Spleen (tissue), 11 donors: Measurements from ENCODE around the gene TRPV5. TPM values are rescaled to one million over a fixed set of nuclear protein-coding genes. Genes with fewer than 3 reads are reported as not detected.

Experiments used
- DNase-seq: peaks from one replicate; pipeline ENCODE4 v3.0.0-alpha.2; 2020
- H3K27ac ChIP-seq, 8 donors: fragments of 200-600 bp; sonication (generic) in 7 of 8; 1 replicate in 4 of 8; 2 replicates in 4 of 8; pipeline versions ENCODE4 v1.5.0 to v1.8.0; 2016 to 2021; ENCODE audit warnings: inconsistent platforms in 4 of 8, mild to moderate bottlenecking in 4 of 8, moderate library complexity in 1 of 8
- H3K27me3 ChIP-seq, 7 donors: fragments of 200-600 bp; sonication (generic) in 6 of 7; replicated peaks in 1 of 7; 1 replicate in 4 of 7; 2 replicates in 3 of 7; pipeline versions ENCODE4 v1.5.0 to v1.8.0; 2016 to 2021; ENCODE audit warnings: inconsistent platforms in 3 of 7, mild to moderate bottlenecking in 1 of 7
- H3K36me3 ChIP-seq, 6 donors: fragments of 200-600 bp; sonication (generic) in 5 of 6; 1 replicate in 4 of 6; 2 replicates in 2 of 6; pipeline versions ENCODE4 v1.5.0 to v1.8.0; 2016 to 2021; ENCODE audit warnings: inconsistent platforms in 2 of 6
- H3K4me1 ChIP-seq, 6 donors: fragments of 200-600 bp; sonication (generic) in 5 of 6; 1 replicate in 3 of 6; 2 replicates in 3 of 6; pipeline versions ENCODE4 v1.5.0 to v1.8.0; 2016 to 2021; ENCODE audit warnings: inconsistent platforms in 3 of 6
- H3K4me3 ChIP-seq, 8 donors: fragments of 200-600 bp; sonication (generic) in 7 of 8; 1 replicate in 4 of 8; 2 replicates in 4 of 8; pipeline versions ENCODE4 v1.5.0 to v1.8.0; 2016 to 2021; ENCODE audit warnings: inconsistent platforms in 4 of 8, mild to moderate bottlenecking in 4 of 8, moderate library complexity in 2 of 8
- H3K9me3 ChIP-seq, 8 donors: fragments of 200-600 bp; sonication (generic) in 7 of 8; 1 replicate in 4 of 8; 2 replicates in 4 of 8; pipeline versions ENCODE4 v1.5.0 to v1.8.0; 2016 to 2021; ENCODE audit warnings: inconsistent platforms in 4 of 8
- POLR2A ChIP-seq, 3 donors: fragments of 450-650 bp; IDR thresholded peaks; one replicate each; pipeline ENCODE4 v1.5.1; 2017; ENCODE audit warnings: antibody characterized with exemption in 3 of 3, mild to moderate bottlenecking in 1 of 3
- POLR2AphosphoS5 ChIP-seq, 3 donors: sonication (generic); formaldehyde crosslinking; IDR thresholded peaks; one replicate each; pipeline ENCODE4 v1.5.1; 2017; ENCODE audit warnings: antibody characterized with exemption in 3 of 3
- WGBS, 5 donors: extraction: QIAGEN DNeasy Blood & Tissue Kit in 3 of 5; methylation state at CpG; one replicate each; pipeline versions ENCODE4 v1.1.5 to v1.1.7; 2013 to 2018; 5-methylcytosine and 5-hydroxymethylcytosine counted together
- intact Hi-C: fragments of 100-400 bp; cut with DNase I; formaldehyde crosslinking; loops from one replicate; pipeline ENCODE4 v1.15.0; 2023; ENCODE audit warnings: low total_unique reads
- polyA plus RNA-seq, 3 donors: library from polyadenylated mRNA; stranded (reverse); fragments of 200-250 nt; gene quantifications; one replicate each; pipeline ENCODE4 v1.2.1, GENCODE V29; 2013
- total RNA-seq, 7 donors: library from RNA; depleted of rRNA in 3 of 7; stranded (reverse); fragments of >200 nt in 3 of 7; fragmentation: NEBNext Ultra II Directional in 4 of 7; extraction: Animal tissue kit (Norgen Biotek cat#: 25700) in 4 of 7; gene quantifications; one replicate each; pipeline versions ENCODE4 v1.1.0 to v1.2.1, GENCODE V29; 2016 to 2021
- TF ChIP-seq, protein P1 (sequence below), 11 experiments: fragments of 200-600 bp in 7 of 11; fragments of 450-650 bp in 4 of 11; sonication (generic) in 4 of 11; IDR thresholded peaks in 8 of 11; conservative IDR thresholded peaks in 3 of 11; 1 replicate in 7 of 11; 2 replicates in 4 of 11; pipeline versions ENCODE4 v1.4.0 to v1.8.0; 2016 to 2021; ENCODE audit warnings: antibody characterized with exemption in 11 of 11, inconsistent platforms in 4 of 11, mild to moderate bottlenecking in 1 of 11
- donor health status: healthy with polysubstance abuse.
- donor health status: DM: no; HTN: no; CAD: no; lungs with moderate emphysema.
- donor health status: DM: no; HTN: no; CAD: no.
- donor health status: Bipolar disorder and iron deficiency.
- donor health status: healthy.
- donor health status: DM: no; HTN: no; CAD: no.
- donor health status: DM: yes; HTN: yes; CAD: no.

Gene TRPV5
- total and polyA plus RNA-seq, 10 donors, result 0.02 to 0.20 (median 0.03) TPM; not detected in 7

DNA sequence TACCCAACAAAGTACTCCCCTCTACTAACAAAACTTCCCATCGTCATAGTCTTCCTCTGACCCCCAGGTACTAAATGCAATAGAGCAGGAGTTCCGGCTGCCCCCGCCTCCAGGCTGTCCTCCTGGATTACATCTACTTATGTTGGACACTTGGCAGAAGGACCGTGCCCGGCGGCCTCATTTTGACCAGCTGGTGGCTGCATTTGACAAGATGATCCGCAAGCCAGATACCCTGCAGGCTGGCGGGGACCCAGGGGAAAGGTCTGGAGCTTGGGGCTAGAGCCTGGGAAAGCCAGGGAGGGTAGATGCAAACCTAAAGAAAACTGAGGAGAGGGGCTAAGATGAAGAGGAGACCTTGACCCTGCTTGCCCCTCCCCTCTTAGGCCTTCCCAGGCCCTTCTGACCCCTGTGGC, 63.4 kb downstream of the TRPV5 start:
- no peaks in the 10 kb centered on the region for H3K27me3 ChIP-seq
- 77 to 81% (median 80%) methylated on average over 8 of the region's 8 CpGs for WGBS, 5 donors
- no peak overlapping the region for H3K4me3 ChIP-seq
- intact Hi-C loops, result no loop called here
- DNase-seq, result no peak
- TF ChIP-seq POLR2A (IDR thresholded peaks at IDR 0.05), result no peak
- TF ChIP-seq POLR2AphosphoS5 (IDR thresholded peaks at IDR 0.05), result no peak
- TF ChIP-seq, protein P1, sequence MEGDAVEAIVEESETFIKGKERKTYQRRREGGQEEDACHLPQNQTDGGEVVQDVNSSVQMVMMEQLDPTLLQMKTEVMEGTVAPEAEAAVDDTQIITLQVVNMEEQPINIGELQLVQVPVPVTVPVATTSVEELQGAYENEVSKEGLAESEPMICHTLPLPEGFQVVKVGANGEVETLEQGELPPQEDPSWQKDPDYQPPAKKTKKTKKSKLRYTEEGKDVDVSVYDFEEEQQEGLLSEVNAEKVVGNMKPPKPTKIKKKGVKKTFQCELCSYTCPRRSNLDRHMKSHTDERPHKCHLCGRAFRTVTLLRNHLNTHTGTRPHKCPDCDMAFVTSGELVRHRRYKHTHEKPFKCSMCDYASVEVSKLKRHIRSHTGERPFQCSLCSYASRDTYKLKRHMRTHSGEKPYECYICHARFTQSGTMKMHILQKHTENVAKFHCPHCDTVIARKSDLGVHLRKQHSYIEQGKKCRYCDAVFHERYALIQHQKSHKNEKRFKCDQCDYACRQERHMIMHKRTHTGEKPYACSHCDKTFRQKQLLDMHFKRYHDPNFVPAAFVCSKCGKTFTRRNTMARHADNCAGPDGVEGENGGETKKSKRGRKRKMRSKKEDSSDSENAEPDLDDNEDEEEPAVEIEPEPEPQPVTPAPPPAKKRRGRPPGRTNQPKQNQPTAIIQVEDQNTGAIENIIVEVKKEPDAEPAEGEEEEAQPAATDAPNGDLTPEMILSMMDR (IDR thresholded peaks at IDR 0.05 in 8 of 11, conservative IDR thresholded peaks at IDR 0.05 in 3 of 11), result no peak
- no peak overlapping the region for H3K27ac ChIP-seq
- peaks cover 0 to 48% (median 6%) of the 10 kb centered on the region in 6 donors for H3K36me3 ChIP-seq
- H3K4me1 ChIP-seq, result peaks cover 0 to 5% (median 0%) of the 10 kb centered on the region in 6 donors
- H3K9me3 ChIP-seq, result peaks cover 0 to 4% (median 0%) of the 10 kb centered on the region in 8 donors

DNA sequence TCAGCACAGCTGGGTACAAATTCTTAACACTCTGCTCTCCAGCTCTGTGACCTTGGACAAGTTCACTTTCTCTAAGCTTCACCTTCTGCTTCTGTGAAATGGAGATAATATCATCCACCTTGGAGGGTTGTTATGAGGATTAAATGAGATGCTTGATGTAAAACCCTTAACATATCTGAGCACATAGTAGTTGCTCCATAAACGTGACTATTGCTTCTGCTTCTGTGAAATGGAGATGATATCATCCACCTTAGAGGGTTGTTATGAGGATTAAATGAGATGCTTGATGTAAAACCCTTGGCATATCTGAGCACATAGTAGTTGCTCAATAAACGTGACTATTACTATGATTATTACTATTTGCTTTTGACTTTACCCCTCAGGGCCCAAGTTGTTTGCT, 64.1 kb downstream of the TRPV5 start:
- TF ChIP-seq, protein P1 (IDR thresholded peaks at IDR 0.05 in 8 of 11, conservative IDR thresholded peaks at IDR 0.05 in 3 of 11), result no peak
- TF ChIP-seq POLR2A (IDR thresholded peaks at IDR 0.05), result no peak
- Histone ChIP-seq H3K4me1 (peaks cover 0 to 5% (median 0%) of the 10 kb centered on the region in 6 donors), H3K36me3 (peaks cover 0 to 53% (median 6%) of the 10 kb centered on the region in 6 donors), H3K4me3 (no peak overlapping the region), H3K27me3 (no peaks in the 10 kb centered on the region), H3K27ac (no peak overlapping the region), H3K9me3 (peaks cover 0 to under 1% (median 0%) of the 10 kb centered on the region in 8 donors)
- no peak for DNase-seq
- 83 to 94% (median 90%) methylated on average over 2 of the region's 2 CpGs for WGBS, 5 donors
- intact Hi-C loops, result no loop called here

DNA sequence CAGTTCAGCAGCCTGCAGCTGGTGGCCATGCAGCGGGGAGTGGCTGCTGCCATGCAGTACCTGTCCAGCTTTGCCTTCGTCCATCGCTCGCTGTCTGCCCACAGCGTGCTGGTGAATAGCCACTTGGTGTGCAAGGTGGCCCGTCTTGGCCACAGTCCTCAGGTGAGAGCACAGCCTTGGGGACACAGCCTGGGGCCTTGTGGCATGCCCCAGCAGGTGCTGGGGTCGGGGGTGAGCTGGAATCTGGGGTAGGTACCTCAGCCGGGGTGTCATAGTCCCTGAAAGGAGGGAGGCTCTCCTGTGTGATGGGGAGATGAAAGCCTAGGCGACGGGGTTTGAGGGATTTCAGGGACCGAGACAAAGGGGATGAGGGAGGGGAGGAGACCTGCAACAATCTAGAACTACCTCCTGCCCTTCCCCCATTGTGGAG, 64.5 kb downstream of the TRPV5 start:
- Histone ChIP-seq H3K36me3 (peaks cover 0 to 58% (median 9%) of the 10 kb centered on the region in 6 donors), H3K27me3 (no peaks in the 10 kb centered on the region), H3K27ac (no peak overlapping the region), H3K9me3 (no peaks in the 10 kb centered on the region), H3K4me3 (no peak overlapping the region), H3K4me1 (peaks cover 0 to 5% (median 0%) of the 10 kb centered on the region in 6 donors)
- 91 to 98% (median 95%) methylated on average over 9 to 11 of the region's 11 CpGs for WGBS, 5 donors
- intact Hi-C loops, result no loop called here
- TF ChIP-seq, protein P1 (IDR thresholded peaks at IDR 0.05 in 8 of 11, conservative IDR thresholded peaks at IDR 0.05 in 3 of 11), result no peak
- no peak for TF ChIP-seq POLR2A (IDR thresholded peaks at IDR 0.05)
- no peak for TF ChIP-seq POLR2AphosphoS5 (IDR thresholded peaks at IDR 0.05)
- DNase-seq, result no peak

DNA sequence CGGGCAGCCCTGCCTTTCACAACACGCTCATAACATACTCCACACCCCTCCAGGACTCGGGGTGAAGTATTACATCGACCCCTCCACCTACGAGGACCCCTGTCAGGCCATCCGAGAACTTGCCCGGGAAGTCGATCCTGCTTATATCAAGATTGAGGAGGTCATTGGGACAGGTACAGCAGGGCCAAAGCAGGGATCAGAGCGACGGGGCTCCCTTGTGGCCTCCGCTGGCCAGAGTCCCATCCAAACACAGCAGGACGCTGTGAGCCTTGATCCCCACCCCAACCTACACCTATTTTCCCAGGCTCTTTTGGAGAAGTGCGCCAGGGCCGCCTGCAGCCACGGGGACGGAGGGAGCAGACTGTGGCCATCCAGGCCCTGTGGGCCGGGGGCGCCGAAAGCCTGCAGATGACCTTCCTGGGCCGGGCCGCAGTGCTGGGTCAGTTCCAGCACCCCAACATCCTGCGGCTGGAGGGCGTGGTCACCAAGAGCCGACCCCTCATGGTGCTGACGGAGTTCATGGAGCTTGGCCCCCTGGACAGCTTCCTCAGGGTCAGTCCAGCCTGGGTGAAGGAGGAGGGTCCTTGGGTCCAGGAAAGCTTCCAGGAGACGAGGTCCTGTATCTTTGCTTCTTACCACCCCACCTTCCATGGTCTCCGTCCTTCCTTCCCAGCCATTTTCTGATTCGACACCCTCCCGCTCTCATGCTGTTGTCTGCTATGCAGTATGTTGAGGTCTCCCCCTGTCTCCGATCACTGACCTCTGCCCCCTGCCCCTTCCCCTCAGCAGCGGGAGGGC, 65.2 kb downstream of the TRPV5 start:
- peaks cover 0 to 64% (median 12%) of the 10 kb centered on the region in 6 donors for H3K36me3 ChIP-seq
- DNase-seq, result no peak
- intact Hi-C loops, result no loop called here
- no peaks in the 10 kb centered on the region for H3K27me3 ChIP-seq
- TF ChIP-seq, protein P1 (IDR thresholded peaks at IDR 0.05 in 8 of 11, conservative IDR thresholded peaks at IDR 0.05 in 3 of 11), result no peak
- no peak for TF ChIP-seq POLR2AphosphoS5 (IDR thresholded peaks at IDR 0.05)
- no peak for TF ChIP-seq POLR2A (IDR thresholded peaks at IDR 0.05)
- H3K9me3 ChIP-seq, result no peaks in the 10 kb centered on the region
- no peak overlapping the region for H3K4me3 ChIP-seq
- H3K4me1 ChIP-seq, result peaks cover 0 to 5% (median 0%) of the 10 kb centered on the region in 6 donors
- no peak overlapping the region for H3K27ac ChIP-seq
- 83 to 92% (median 89%) methylated on average over 21 to 31 of the region's 31 CpGs for WGBS, 5 donors
